GM18505 (cell line): Measurements from ENCODE around the gene ZNF107.
A peak's percentile ranks its signal among the peaks of the same experiment; 100 is the strongest.

ENCODE experiments used
- ATAC-seq: cut with Tn5 transposase; IDR thresholded peaks from one replicate; pipeline ENCODE4 v1.9.1; 2021; ENCODE audit not compliant: unreplicated experiment
- POLR2A ChIP-seq: IDR thresholded peaks from 4 replicates; pipeline ENCODE4 v1.6.1; 2011; ENCODE audit warnings: borderline replicate concordance; ENCODE audit not compliant: insufficient read depth, insufficient read length; ENCODE audit errors: extremely low read depth

ZNF107 gene

GRCh38 chr7:64665980-64666662, at the start of gene ZNF107:
Gene ZNF107 (plus strand): TSS chr7:64666133. CDS start chr7:64666283, 150 bp downstream.
- peak; percentile 83 for TF ChIP-seq POLR2A
- peak; percentile 98 for ATAC-seq

GRCh38 chr7:64618785-64619456, 47.0 kb upstream of the ZNF107 start:
- ATAC-seq: no peak
- TF ChIP-seq POLR2A: no peak

- no peak for TF ChIP-seq POLR2A
- ATAC-seq: no peak
These were observed 46.2 kb upstream of the ZNF107 start for GRCh38 chr7:64619705-64620104.

GRCh38 chr7:64621656-64622055, 44.3 kb upstream of the ZNF107 start:
- no peak for ATAC-seq
- TF ChIP-seq POLR2A: no peak

GRCh38 chr7:64625114-64626082, 40.5 kb upstream of the ZNF107 start:
- TF ChIP-seq POLR2A: no peak
- ATAC-seq: no peak

- TF ChIP-seq POLR2A: no peak
- ATAC-seq: no peak
These were observed 39.9 kb upstream of the ZNF107 start for GRCh38 chr7:64626083-64626469.

- no peak for TF ChIP-seq POLR2A
- no peak for ATAC-seq
These were observed 39.4 kb upstream of the ZNF107 start for GRCh38 chr7:64626557-64626956.

GRCh38 chr7:64628192-64628591, 37.7 kb upstream of the ZNF107 start:
- no peak for ATAC-seq
- TF ChIP-seq POLR2A: no peak

- no peak for ATAC-seq
- TF ChIP-seq POLR2A: no peak
These were observed 37.2 kb upstream of the ZNF107 start for GRCh38 chr7:64628721-64629120.

- no peak for ATAC-seq
These were observed 35.4 kb upstream of the ZNF107 start for GRCh38 chr7:64630496-64630895.

GRCh38 chr7:64632029-64632428, 33.9 kb upstream of the ZNF107 start:
- TF ChIP-seq POLR2A: no peak
- no peak for ATAC-seq

More at GRCh38 chr7:64630496-64630895, 35.4 kb upstream of the ZNF107 start:
- TF ChIP-seq POLR2A: no peak

- no peak for ATAC-seq
- TF ChIP-seq POLR2A: no peak
These were observed 32.5 kb upstream of the ZNF107 start for GRCh38 chr7:64633401-64633800.

GRCh38 chr7:64634406-64635062, 31.4 kb upstream of the ZNF107 start:
- no peak for TF ChIP-seq POLR2A
- ATAC-seq: no peak
